SK-N-SH treated with all-trans-retinoic acid at 6 μM for 48 hours (cell line): Measurements from ENCODE around the gene TRAF7.

Source experiments
- CSDC2 ChIP-seq: fragments of 250-450 bp; sonication (Bioruptor Pico); IDR thresholded peaks from 2 replicates; pipeline ENCODE4 v1.5.0; 2020; ENCODE audit warnings: mild to moderate bottlenecking, moderate library complexity
- GLIS3 ChIP-seq: fragments of 250-450 bp; sonication (Bioruptor Pico); IDR thresholded peaks from 2 replicates; pipeline ENCODE4 v1.5.0; 2020; ENCODE audit warnings: mild to moderate bottlenecking, moderate library complexity
- ISL1 ChIP-seq: fragments of 250-450 bp; sonication (Bioruptor Pico); IDR thresholded peaks from 2 replicates; pipeline ENCODE4 v2.1.2; 2022; ENCODE audit warnings: mild to moderate bottlenecking, moderate library complexity
- ZNF565 ChIP-seq: fragments of 450-650 bp; formaldehyde crosslinking; conservative IDR thresholded peaks from 2 replicates; pipeline ENCODE4 v1.5.0; 2020; ENCODE audit warnings: low read depth, mild to moderate bottlenecking, moderate library complexity
- ZNF70 ChIP-seq: fragments of 450-650 bp; formaldehyde crosslinking; IDR thresholded peaks from 2 replicates; pipeline ENCODE4 v1.5.0; 2020; ENCODE audit warnings: mild to moderate bottlenecking, moderate library complexity

DNA sequence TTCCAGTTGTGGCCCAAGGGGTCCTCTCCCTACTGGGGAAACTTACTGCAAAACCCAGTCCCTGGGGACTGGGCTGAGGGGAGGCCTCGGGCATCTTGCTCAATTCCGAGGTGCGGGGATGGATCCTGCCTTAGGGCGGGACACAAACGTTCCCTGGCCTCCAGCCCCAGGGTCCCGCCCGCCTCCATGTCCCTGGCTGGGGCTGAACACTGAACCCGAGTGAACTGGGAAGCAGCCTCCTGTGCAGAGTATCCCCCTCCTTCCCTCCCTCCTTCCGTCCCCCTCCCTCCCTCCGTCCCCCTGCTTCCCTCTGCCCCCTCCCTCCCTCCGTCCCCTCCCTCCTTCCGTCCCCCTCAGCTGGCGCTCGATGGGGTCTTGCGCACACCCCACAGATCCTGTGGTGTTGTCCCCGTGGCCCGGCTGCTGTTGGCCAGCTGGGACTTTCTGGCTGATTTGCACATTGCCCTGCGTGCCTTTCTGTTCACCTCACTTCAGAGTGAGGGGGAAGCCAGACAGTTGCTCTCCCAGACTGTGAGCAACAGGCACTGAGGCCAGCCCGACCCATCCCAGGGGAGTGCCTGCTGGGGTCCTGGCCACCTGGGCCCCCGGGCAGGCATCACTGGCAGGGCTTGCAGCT is 5.5 kb downstream of the TRAF7 start:
- TF ChIP-seq ZNF70 (CRISPR knock-in tag) (no peak), ZNF565 (CRISPR knock-in tag) (no peak), GLIS3 (CRISPR knock-in tag) (no peak), CSDC2 (CRISPR knock-in tag) (no peak), ISL1 (CRISPR knock-in tag) (no peak)
